GM23248 (cell line): ENCODE results near the gene PIM3. TPM values are rescaled to one million over a fixed set of nuclear protein-coding genes. Genes with fewer than 3 reads are reported as not detected.
A peak's percentile ranks its signal among the peaks of the same experiment; 100 is the strongest.
"Not testable (repeated sequence)": the region's sequence is repeated elsewhere in the genome, so short reads cannot be mapped to it uniquely, and the experiment has no call there.

Experiments
- DNase-seq: peaks from one replicate; pipeline ENCODE4 v3.0.0-alpha.2; 2015
- H2AFZ ChIP-seq: fragments of 200-600 bp; sonication (generic); 2 replicates; pipeline ENCODE4 v1.6.1; 2016; ENCODE audit warnings: antibody characterized with exemption
- H3F3A ChIP-seq: fragments of 200-600 bp; sonication (generic); 2 replicates; pipeline ENCODE4 v1.6.1; 2016; ENCODE audit warnings: mild to moderate bottlenecking, antibody characterized with exemption, mixed run types; ENCODE audit not compliant: insufficient read depth
- H3K27ac ChIP-seq: fragments of 200-600 bp; sonication (generic); 2 replicates; pipeline ENCODE4 v1.5.1; 2016; ENCODE audit warnings: mild to moderate bottlenecking
- H3K27me3 ChIP-seq: fragments of 200-600 bp; sonication (generic); replicated peaks from 2 replicates; pipeline ENCODE4 v1.6.1; 2016; ENCODE audit warnings: mild to moderate bottlenecking; ENCODE audit not compliant: insufficient read depth
- H3K36me3 ChIP-seq: fragments of 200-600 bp; sonication (generic); 2 replicates; pipeline ENCODE4 v1.6.1; 2016; ENCODE audit warnings: low read depth, mild to moderate bottlenecking
- H3K4me1 ChIP-seq: fragments of 200-600 bp; sonication (generic); 2 replicates; pipeline ENCODE4 v1.6.1; 2016; ENCODE audit warnings: mild to moderate bottlenecking; ENCODE audit not compliant: insufficient read depth
- H3K4me2 ChIP-seq: fragments of 200-600 bp; sonication (generic); one replicate; pipeline ENCODE4 v1.6.1; 2016; ENCODE audit warnings: mild to moderate bottlenecking; ENCODE audit not compliant: unreplicated experiment
- H3K4me3 ChIP-seq: fragments of 200-600 bp; sonication (generic); 2 replicates; pipeline ENCODE4 v1.5.1; 2016; ENCODE audit warnings: mild to moderate bottlenecking
- H3K79me2 ChIP-seq: fragments of 200-600 bp; sonication (generic); 2 replicates; pipeline ENCODE4 v1.6.1; 2016; ENCODE audit warnings: mild to moderate bottlenecking; ENCODE audit not compliant: insufficient read depth
- H3K9ac ChIP-seq: fragments of 200-600 bp; sonication (generic); 2 replicates; pipeline ENCODE4 v1.6.1; 2016; ENCODE audit warnings: mild to moderate bottlenecking
- H3K9me2 ChIP-seq: fragments of 200-600 bp; sonication (generic); 2 replicates; pipeline ENCODE4 v1.6.1; 2016; ENCODE audit warnings: mixed run types, mild to moderate bottlenecking, moderate library complexity; ENCODE audit not compliant: insufficient read depth
- H3K9me3 ChIP-seq: fragments of 200-600 bp; sonication (generic); one replicate; pipeline ENCODE4 v1.6.1; 2017; ENCODE audit warnings: low read depth
- H4K20me1 ChIP-seq: fragments of 200-600 bp; sonication (generic); 2 replicates; pipeline ENCODE4 v1.6.0; 2016; ENCODE audit not compliant: insufficient read depth
- EZH2 ChIP-seq: fragments of 200-600 bp; sonication (generic); IDR thresholded peaks from 2 replicates; pipeline ENCODE4 v1.6.1; 2018; ENCODE audit warnings: antibody characterized with exemption, mild to moderate bottlenecking; ENCODE audit not compliant: insufficient read depth, poor library complexity, severe bottlenecking
- EZH2phosphoT487 ChIP-seq: fragments of 200-600 bp; sonication (generic); IDR thresholded peaks from 2 replicates; pipeline ENCODE4 v1.6.1; 2018; ENCODE audit warnings: antibody characterized with exemption, moderate library complexity, mild to moderate bottlenecking, low read depth; ENCODE audit not compliant: insufficient read depth
- WGBS, 2 experiments: methylation state at CpG; one replicate each; pipeline ENCODE4 v1.1.6; 2015 to 2017; ENCODE audit warnings: low lambda C conversion rate in 2 of 2, low coverage in 1 of 2; ENCODE audit errors: missing lambda C conversion rate in 2 of 2; 5-methylcytosine and 5-hydroxymethylcytosine counted together
- in situ Hi-C: fragments of 300-500 bp; cut with MboI; formaldehyde crosslinking; loops from 2 replicates; pipeline ENCODE4 v1.15.0; 2020
- polyA plus RNA-seq: library from polyadenylated mRNA; unstranded; fragments of >200 nt; fragmentation: Nextera tagmentation; extraction: Ambion mirVana; gene quantifications from 2 replicates; pipeline ENCODE4 v1.2.1, GENCODE V29; 2016
- total RNA-seq: library from RNA; depleted of rRNA; stranded (reverse); fragments of >200 nt; shearing (Covaris generic); gene quantifications from 2 replicates; pipeline ENCODE4 v1.2.3, GENCODE V29; 2014

PIM3 gene
- total and polyA plus RNA-seq, 2 experiments from 2014 or later: 10.8 to 16.2 TPM

DNA sequence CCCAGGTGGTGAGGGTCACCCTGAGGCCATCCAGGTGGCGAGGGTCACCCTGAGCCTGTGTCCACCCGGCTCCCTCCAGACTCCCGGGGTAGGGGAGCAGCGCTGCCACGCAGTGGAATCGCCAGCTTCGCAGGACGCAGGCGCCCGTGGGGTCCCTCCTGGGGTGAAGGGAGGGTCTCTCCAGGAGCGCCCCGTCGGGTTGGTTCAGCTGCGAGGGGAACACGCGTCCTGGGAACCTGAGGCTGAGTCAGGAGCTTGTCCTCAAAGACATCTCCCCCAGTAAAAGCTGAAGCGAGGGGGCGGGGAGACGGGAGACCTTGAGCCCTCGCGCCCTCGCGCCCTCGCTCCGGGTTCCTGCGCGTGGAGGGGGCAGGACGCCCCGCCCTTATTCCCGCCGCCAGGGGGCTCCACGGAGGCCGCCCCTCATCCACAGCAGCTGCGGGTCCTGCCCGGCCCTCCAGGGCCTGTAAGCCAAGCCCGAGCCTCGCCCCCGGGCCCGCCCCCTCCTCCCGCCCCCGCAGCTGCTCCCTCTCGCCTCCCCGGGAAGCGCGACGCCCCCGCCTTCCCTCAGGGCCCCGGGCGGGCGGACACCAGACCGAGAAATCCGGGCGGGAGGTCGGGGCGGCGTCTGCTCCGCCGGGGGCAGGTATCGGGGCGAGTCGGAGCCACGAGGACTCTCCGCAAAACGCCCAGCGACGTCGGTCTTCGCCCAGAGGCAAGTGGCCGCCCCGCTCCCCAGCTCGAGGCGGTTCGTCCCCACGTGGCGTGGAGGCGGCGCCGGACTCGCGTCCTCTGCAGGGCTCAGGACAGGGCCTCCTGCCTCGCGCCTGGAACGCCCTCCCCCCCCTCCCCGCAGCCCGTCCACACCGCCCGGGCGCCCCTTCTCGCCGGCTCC lies 22.8 kb downstream of the PIM3 start:
- Histone ChIP-seq H3F3A (no peaks in the 10 kb centered on the region; the same call in 1 of the 2 replicates), H3K9me2 (no peaks in the 10 kb centered on the region), H2AFZ (peak overlapping the region; percentile 56; the same call in 1 of the 2 replicates), H3K4me3 (no peak overlapping the region), H3K9ac (no peak overlapping the region), H3K36me3 (no peaks in the 10 kb centered on the region), H3K4me1 (no peaks in the 10 kb centered on the region), H4K20me1 (no peaks in the 10 kb centered on the region), H3K9me3 (no peaks in the 10 kb centered on the region), H3K27ac (no peak overlapping the region), H3K79me2 (no peaks in the 10 kb centered on the region), H3K27me3 (peaks cover 30% of the 10 kb centered on the region), H3K4me2 (no peak overlapping the region)
- no peak for DNase-seq
- 28 to 30% methylated on average over 36 to 44 of the region's 90 CpGs for WGBS, 2 experiments
- in situ Hi-C loops: no loop called here
- TF ChIP-seq EZH2phosphoT487 (no peak), EZH2 (no peak)

DNA sequence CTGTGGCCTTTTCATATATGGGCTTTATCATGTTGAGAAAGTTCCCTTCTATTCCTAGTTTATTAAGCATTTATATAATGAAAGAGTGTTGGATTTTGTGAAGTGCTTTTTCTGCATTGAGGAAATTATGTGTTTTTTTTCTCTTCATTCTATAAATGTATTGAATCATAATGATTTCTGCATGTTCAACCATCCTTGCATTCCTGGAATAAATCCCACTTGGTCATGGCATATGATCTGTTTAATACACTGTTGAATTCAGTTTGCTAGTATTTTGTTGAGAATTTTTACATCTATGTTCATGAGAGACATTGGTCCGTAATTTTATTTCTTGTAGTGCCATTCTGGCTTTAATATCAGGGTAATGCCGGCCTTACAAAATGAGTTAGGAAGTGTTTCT lies 25.8 kb downstream of the PIM3 start:
- H3K36me3 ChIP-seq: no peaks in the 10 kb centered on the region
- no peaks in the 10 kb centered on the region for H4K20me1 ChIP-seq
- H3K79me2 ChIP-seq: no peaks in the 10 kb centered on the region
- H3K4me3 ChIP-seq: no peak overlapping the region
- no peaks in the 10 kb centered on the region for H3K4me1 ChIP-seq
- no peak overlapping the region for H3K27ac ChIP-seq
- no peak for DNase-seq
- TF ChIP-seq EZH2 (no peak), EZH2phosphoT487 (no peak)
- H3K9ac ChIP-seq: no peak overlapping the region
- H2AFZ ChIP-seq: no peak overlapping the region
- WGBS, 2 experiments: 65 to 73% methylated on average over 2 of the region's 2 CpGs
- in situ Hi-C loops: no loop called here
- H3K9me2 ChIP-seq: no peaks in the 10 kb centered on the region
- no peaks in the 10 kb centered on the region; the same call in 1 of the 2 replicates for H3F3A ChIP-seq
- H3K27me3 ChIP-seq: peaks cover 30% of the 10 kb centered on the region
- H3K9me3 ChIP-seq: no peaks in the 10 kb centered on the region
- no peak overlapping the region for H3K4me2 ChIP-seq

DNA sequence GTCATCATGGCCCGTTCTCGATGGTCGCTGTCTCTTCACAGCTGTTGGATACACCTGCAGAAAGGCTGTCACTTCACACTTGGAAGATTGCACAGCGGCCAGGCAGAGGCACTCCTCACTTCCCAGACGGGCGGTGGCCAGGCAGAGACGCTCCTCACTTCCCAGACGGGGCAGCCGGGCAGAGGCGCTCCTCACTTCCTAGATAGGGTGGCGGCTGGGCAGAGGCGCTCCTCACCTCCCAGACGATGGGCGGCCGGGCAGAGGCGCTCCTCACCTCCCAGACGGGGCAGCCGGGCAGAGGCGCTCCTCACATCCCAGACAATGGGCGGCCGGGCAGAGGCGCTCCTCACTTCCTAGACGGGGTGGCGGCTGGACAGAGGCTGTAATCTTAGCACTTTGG lies 29.3 kb downstream of the PIM3 start:
- H3K4me3 ChIP-seq, in situ Hi-C loops, H2AFZ ChIP-seq: not testable (repeated sequence)

DNA sequence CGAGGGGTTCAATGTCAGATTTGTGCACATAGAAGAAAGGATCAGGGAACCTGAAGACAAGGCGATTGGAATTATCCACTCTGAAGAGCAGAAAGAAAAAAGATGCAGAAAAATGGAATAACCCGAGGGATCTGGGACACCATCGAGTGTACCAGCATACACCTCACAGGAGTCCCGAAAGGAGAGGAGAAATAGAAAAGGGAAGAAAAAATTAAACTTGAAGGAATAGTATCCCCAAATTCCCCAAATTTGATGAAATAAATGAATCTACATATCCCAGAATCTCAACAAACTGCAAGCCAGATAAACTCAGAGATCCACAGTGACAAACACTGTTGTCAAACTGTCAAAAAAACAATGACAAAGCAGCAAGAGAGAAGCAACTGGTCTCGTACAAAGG lies 30.6 kb downstream of the PIM3 start:
- Histone ChIP-seq H3F3A (no peaks in the 10 kb centered on the region), H3K4me2 (no peak overlapping the region), H4K20me1 (no peaks in the 10 kb centered on the region), H3K4me1 (no peaks in the 10 kb centered on the region), H3K9me3 (no peaks in the 10 kb centered on the region), H3K9ac (no peak overlapping the region), H2AFZ (no peak overlapping the region), H3K79me2 (no peaks in the 10 kb centered on the region), H3K4me3 (no peak overlapping the region), H3K27me3 (0 out of 2 replicates have a peak, but pooled peaks cover under 1% of the 10 kb centered on the region), H3K36me3 (no peaks in the 10 kb centered on the region), H3K27ac (no peak overlapping the region), H3K9me2 (no peaks in the 10 kb centered on the region)
- TF ChIP-seq EZH2phosphoT487 (no peak), EZH2 (no peak)
- WGBS, 2 experiments: 57 to 62% methylated on average over 6 of the region's 6 CpGs
- in situ Hi-C loops: no loop called here
- no peak for DNase-seq

More for the DNA sequence above, 29.3 kb downstream of the PIM3 start:
- not testable (repeated sequence) for H3K9ac ChIP-seq, H3F3A ChIP-seq, H3K9me3 ChIP-seq, H3K4me2 ChIP-seq, H3K9me2 ChIP-seq, H3K79me2 ChIP-seq, H3K4me1 ChIP-seq, H3K27ac ChIP-seq, H3K36me3 ChIP-seq, DNase-seq, H4K20me1 ChIP-seq
- WGBS, 2 experiments: 82 to 84% methylated on average over 11 to 24 of the region's 24 CpGs
- H3K27me3 ChIP-seq: peaks cover 14% of the 10 kb centered on the region
